CD4-positive, CD25-positive, alpha-beta regulatory T cell (primary cell): Measurements from ENCODE around the gene TAS2R60. TPM values are rescaled to one million over a fixed set of nuclear protein-coding genes. Genes with fewer than 3 reads are reported as not detected.

Experiments used
- ATAC-seq, 2 donors: fragments of 150-1000 bp; cut with Tn5 transposase; one replicate each; pipeline ENCODE4 v1.10.0; 2021; ENCODE audit warnings: low read depth in 2 of 2, moderate number of reproducible peaks in 2 of 2, moderate library complexity in 1 of 2
- DNase-seq, 3 donors: peaks; one replicate each; pipeline versions ENCODE4 v3.0.0 to v3.0.0-alpha.2; 2012 to 2022; ENCODE audit warnings: mixed read lengths in 1 of 3
- H3K27ac ChIP-seq: one replicate; pipeline ENCODE4 v1.7.0; 2013; ENCODE audit warnings: mild to moderate bottlenecking, low read length; ENCODE audit not compliant: insufficient read depth, poor library complexity, severe bottlenecking
- H3K27me3 ChIP-seq: one replicate; pipeline ENCODE4 v1.7.0; 2013; ENCODE audit warnings: low read length; ENCODE audit not compliant: control insufficient read depth, insufficient read depth
- H3K36me3 ChIP-seq: one replicate; pipeline ENCODE4 v1.7.0; 2013; ENCODE audit warnings: mild to moderate bottlenecking, low read length, moderate library complexity; ENCODE audit not compliant: control insufficient read depth, insufficient read depth
- H3K4me1 ChIP-seq: 2 replicates; pipeline ENCODE4 v1.7.0; 2013; ENCODE audit warnings: mild to moderate bottlenecking, low read length; ENCODE audit not compliant: insufficient read depth, control insufficient read depth, poor library complexity, severe bottlenecking
- H3K4me3 ChIP-seq: one replicate; pipeline ENCODE4 v1.7.0; 2013; ENCODE audit warnings: low read depth, mild to moderate bottlenecking, low read length, moderate library complexity
- H3K9me3 ChIP-seq, 2 experiments: 1 replicate in 1 of 2; 2 replicates in 1 of 2; pipeline ENCODE4 v1.7.0; 2013; ENCODE audit warnings: low read length in 2 of 2, mild to moderate bottlenecking in 1 of 2, moderate library complexity in 1 of 2; ENCODE audit not compliant: control insufficient read depth in 2 of 2
- H3K27ac Mint-ChIP-seq, 3 donors: one replicate each; pipeline ENCODE4 v1.8.0; 2020 to 2022; ENCODE audit warnings: mild to moderate bottlenecking in 3 of 3, mixed read lengths in 3 of 3, moderate library complexity in 2 of 3
- H3K27me3 Mint-ChIP-seq: one replicate; pipeline ENCODE4 v1.8.0; 2022; ENCODE audit warnings: mild to moderate bottlenecking, mixed read lengths
- H3K36me3 Mint-ChIP-seq: one replicate; pipeline ENCODE4 v1.8.0; 2020; ENCODE audit warnings: mixed read lengths
- H3K4me1 Mint-ChIP-seq, 4 donors: one replicate each; pipeline ENCODE4 v1.8.0; 2020 to 2022; ENCODE audit warnings: mixed read lengths in 4 of 4, mild to moderate bottlenecking in 1 of 4
- H3K4me3 Mint-ChIP-seq, 4 donors: one replicate each; pipeline ENCODE4 v1.8.0; 2020 to 2022; ENCODE audit warnings: mild to moderate bottlenecking in 4 of 4, mixed read lengths in 4 of 4, moderate library complexity in 3 of 4
- H3K9me3 Mint-ChIP-seq, 7 donors: one replicate each; pipeline ENCODE4 v1.8.0; 2020 to 2022; ENCODE audit warnings: mixed read lengths in 7 of 7, mild to moderate bottlenecking in 3 of 7, moderate library complexity in 2 of 7
- polyA plus RNA-seq, 4 donors: library from polyadenylated mRNA; unstranded; fragments of 300-500 nt; fragmentation: Illumina TruSeq; gene quantifications; one replicate each; pipeline ENCODE4 v1.2.3, GENCODE V29; 2021
- total RNA-seq: library from RNA; stranded (reverse); gene quantifications from one replicate; pipeline ENCODE4 v1.2.3, GENCODE V29; 2022

TAS2R60 gene
- total and polyA plus RNA-seq, 5 donors from 2014 or later = 0.19 to 0.42 (median 0.20) TPM; not detected in 2

DNA sequence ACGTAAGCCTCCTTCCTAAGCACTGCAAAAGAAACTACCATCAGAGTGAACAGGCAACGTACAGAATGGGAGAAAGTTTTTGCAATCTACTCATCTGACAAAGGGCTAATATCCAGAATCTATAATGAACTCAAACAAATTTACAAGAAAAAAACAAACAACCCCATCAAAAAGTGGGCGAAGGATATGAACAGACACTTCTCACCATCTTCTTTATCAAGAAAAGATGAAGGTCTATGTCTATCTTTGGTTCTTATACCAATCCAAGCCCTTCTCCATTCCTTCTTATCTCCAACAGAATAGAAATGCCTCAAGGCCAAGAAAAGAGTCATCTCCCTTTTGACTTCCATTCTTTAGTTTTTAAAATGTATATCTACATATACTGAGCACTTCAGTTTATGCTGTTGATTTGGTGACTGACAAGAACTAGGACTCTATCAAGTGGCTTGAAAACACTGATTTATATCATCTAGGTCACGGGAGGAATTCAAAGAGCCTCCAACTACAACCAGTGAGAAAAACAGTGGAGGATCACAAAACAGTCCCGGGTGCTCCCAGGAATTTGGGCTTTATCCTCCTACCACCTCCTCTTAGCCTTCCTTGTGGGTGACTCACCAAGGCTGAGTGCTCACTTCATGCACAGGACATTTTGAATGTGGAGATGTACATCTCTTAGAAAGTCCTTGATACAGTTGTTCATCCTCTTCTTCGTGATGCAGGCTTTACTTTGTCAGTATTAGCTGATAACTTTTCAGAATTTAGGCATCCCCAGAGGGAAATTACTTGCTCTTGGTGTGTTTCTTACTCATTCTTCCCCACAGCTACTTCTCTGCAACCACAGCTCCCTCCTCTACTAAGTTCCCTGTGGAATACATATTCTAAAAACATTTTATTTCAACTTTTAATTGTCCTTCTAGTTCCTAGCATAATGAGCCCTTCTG lies 49.8 kb downstream of the TAS2R60 start:
- Histone ChIP-seq H3K4me3 (no peak overlapping the region), H3K27ac (no peak overlapping the region), H3K27me3 (no peaks in the 10 kb centered on the region), H3K4me1 (no peaks in the 10 kb centered on the region), H3K9me3 (no peaks in the 10 kb centered on the region), H3K36me3 (no peaks in the 10 kb centered on the region)
- no peak for ATAC-seq
- Mint-ChIP-seq H3K9me3 (no peaks in the 10 kb centered on the region), H3K27me3 (no peaks in the 10 kb centered on the region), H3K36me3 (no peaks in the 10 kb centered on the region), H3K27ac (peak overlapping the region in 2 of 3 donors; percentile 40 to 69), H3K4me1 (peaks cover 0 to 22% (median 14%) of the 10 kb centered on the region in 4 donors), H3K4me3 (no peak overlapping the region)
- DNase-seq = no peak

DNA sequence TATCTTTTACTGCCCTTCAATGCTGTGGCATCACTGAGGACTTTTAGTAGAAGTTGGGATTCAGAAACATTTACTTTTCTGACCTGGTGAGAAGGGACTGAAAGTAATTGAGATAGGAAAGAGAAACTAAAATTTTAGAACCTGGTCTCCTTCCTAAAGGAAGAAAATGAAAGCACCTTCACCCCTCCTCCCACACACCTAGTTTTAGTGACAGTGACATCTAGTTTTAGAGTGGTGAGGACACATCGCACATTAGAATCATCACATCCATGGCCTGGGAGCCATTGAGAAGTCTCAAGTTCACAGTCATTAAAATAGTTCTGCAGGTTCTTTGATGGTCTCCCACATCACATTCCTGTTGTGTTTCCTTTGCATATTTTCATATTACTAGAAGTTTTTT lies 50.5 kb downstream of the TAS2R60 start:
- Mint-ChIP-seq H3K36me3 (no peaks in the 10 kb centered on the region), H3K4me3 (no peak overlapping the region), H3K27me3 (no peaks in the 10 kb centered on the region), H3K27ac (peak overlapping the region in 2 of 3 donors; percentile 40 to 69), H3K4me1 (peaks cover 0 to 22% (median 14%) of the 10 kb centered on the region in 4 donors), H3K9me3 (no peaks in the 10 kb centered on the region)
- no peaks in the 10 kb centered on the region for H3K9me3 ChIP-seq
- no peak overlapping the region for H3K27ac ChIP-seq
- no peak overlapping the region for H3K4me3 ChIP-seq
- no peaks in the 10 kb centered on the region for H3K27me3 ChIP-seq
- peak in 1 of 3 donors; percentile 43 for DNase-seq
- ATAC-seq = no peak
- no peaks in the 10 kb centered on the region for H3K4me1 ChIP-seq
- H3K36me3 ChIP-seq = no peaks in the 10 kb centered on the region

Other genes starting within 250 kb of the TAS2R60 start
- not detected for gene TAS2R40, start 221.4 kb upstream of the TAS2R60 start, total RNA-seq
- gene TAS2R40, start 221.4 kb upstream of the TAS2R60 start, polyA plus RNA-seq = not detected
- gene GSTK1, start 180.0 kb upstream of the TAS2R60 start, total RNA-seq = 475 TPM
- gene GSTK1, start 180.0 kb upstream of the TAS2R60 start, polyA plus RNA-seq = 100 to 1,000 TPM; 589 to 845 (median 707) TPM
- 0.91 TPM for gene TMEM139, start 158.5 kb upstream of the TAS2R60 start, total RNA-seq
- 1 to 10 TPM in 2 of 4 donors, under 1 TPM in 2; 0.75 to 1.3 (median 1.0) TPM for gene TMEM139, start 158.5 kb upstream of the TAS2R60 start, polyA plus RNA-seq
- gene CASP2, start 155.1 kb upstream of the TAS2R60 start, total RNA-seq = 61.4 TPM
- 10 to 100 TPM; 20.5 to 27.1 (median 24.1) TPM for gene CASP2, start 155.1 kb upstream of the TAS2R60 start, polyA plus RNA-seq
- not detected for gene CLCN1, start 127.3 kb upstream of the TAS2R60 start, total RNA-seq
- under 1 TPM in 1 of 4 donors, not detected in 3; 0.05 TPM for gene CLCN1, start 127.3 kb upstream of the TAS2R60 start, polyA plus RNA-seq
- 0.27 TPM for gene FAM131B, start 80.7 kb upstream of the TAS2R60 start, total RNA-seq
- gene FAM131B, start 80.7 kb upstream of the TAS2R60 start, polyA plus RNA-seq = under 1 TPM in 3 of 4 donors, not detected in 1; 0.14 to 0.36 (median 0.35) TPM
- gene ZYX, start 62.1 kb upstream of the TAS2R60 start, total RNA-seq = 174 TPM
- gene ZYX, start 62.1 kb upstream of the TAS2R60 start, polyA plus RNA-seq = 100 to 1,000 TPM in 1 of 4 donors, 10 to 100 TPM in 3; 81.1 to 105 (median 89.5) TPM
- gene EPHA1, start 34.6 kb upstream of the TAS2R60 start, total RNA-seq = 5.0 TPM
- gene EPHA1, start 34.6 kb upstream of the TAS2R60 start, polyA plus RNA-seq = 10 to 100 TPM in 1 of 4 donors, 1 to 10 TPM in 3; 1.4 to 10.3 (median 4.8) TPM
- 0.59 TPM for gene TAS2R41, start 34.4 kb downstream of the TAS2R60 start, total RNA-seq
- gene TAS2R41, start 34.4 kb downstream of the TAS2R60 start, polyA plus RNA-seq = not detected
- gene CTAGE15, start 128.3 kb downstream of the TAS2R60 start, total RNA-seq = 1.2 TPM
- under 1 TPM in 2 of 4 donors, not detected in 2; 0.14 to 0.18 TPM for gene CTAGE15, start 128.3 kb downstream of the TAS2R60 start, polyA plus RNA-seq
- gene TCAF2, start 177.5 kb downstream of the TAS2R60 start, total RNA-seq = 41.3 TPM
- gene TCAF2, start 177.5 kb downstream of the TAS2R60 start, polyA plus RNA-seq = 10 to 100 TPM; 12.7 to 13.9 (median 12.9) TPM